ENCODE data around the gene CHMP1B. TPM values are rescaled to one million over a fixed set of nuclear protein-coding genes. Genes with fewer than 3 reads are reported as not detected.

Gene CHMP1B
- total RNA-seq, 4 donors from 2014 or later: 42.0 to 58.6 (median 49.7) TPM

GRCh38 chr18:11862468-11863137 is 11.4 kb downstream of the CHMP1B start:
- no peak overlapping the region for H3K27ac ChIP-seq (replicated peaks in 1 of 4)
- H3K4me3 ChIP-seq: no peak overlapping the region
- peaks cover 0 to 10% (median 6%) of the 10 kb centered on the region in 4 donors for H3K4me1 ChIP-seq
- no peak for TF ChIP-seq EP300 (IDR thresholded peaks at IDR 0.05)
- TF ChIP-seq CTCF (IDR thresholded peaks at IDR 0.05): no peak
- no peak for TF ChIP-seq POLR2AphosphoS5 (IDR thresholded peaks at IDR 0.05)
- no peak for TF ChIP-seq POLR2A (IDR thresholded peaks at IDR 0.05; ENCODE audit: low read depth)
- DNase-seq (ENCODE audit: extremely low spot score): no peak
- 89% methylated on average over 5 of the region's 6 CpGs for WGBS
- no peaks in the 10 kb centered on the region for H3K9me3 ChIP-seq
- H3K27me3 ChIP-seq: no peaks in the 10 kb centered on the region
- peaks cover 0 to 6% (median 0%) of the 10 kb centered on the region in 4 donors for H3K36me3 ChIP-seq
- intact Hi-C loops (cut with DNase I): no loop called here

GRCh38 chr18:11864471-11864870 is 13.3 kb downstream of the CHMP1B start:
- H3K36me3 ChIP-seq: peaks cover 0 to 16% (median 3%) of the 10 kb centered on the region in 4 donors
- H3K4me1 ChIP-seq: no peaks in the 10 kb centered on the region
- TF ChIP-seq CTCF (IDR thresholded peaks at IDR 0.05): no peak
- no peak for TF ChIP-seq POLR2A (IDR thresholded peaks at IDR 0.05; ENCODE audit: low read depth)
- no peak for TF ChIP-seq EP300 (IDR thresholded peaks at IDR 0.05)
- no peak for TF ChIP-seq POLR2AphosphoS5 (IDR thresholded peaks at IDR 0.05)
- no peak overlapping the region for H3K27ac ChIP-seq (replicated peaks in 1 of 4)
- H3K4me3 ChIP-seq: no peak overlapping the region
- no peaks in the 10 kb centered on the region for H3K27me3 ChIP-seq
- intact Hi-C loops (cut with DNase I): no loop called here
- no peak for DNase-seq (ENCODE audit: extremely low spot score)
- no peaks in the 10 kb centered on the region for H3K9me3 ChIP-seq
- WGBS: 70% methylated on average over 2 of the region's 2 CpGs

- TF ChIP-seq EP300 (IDR thresholded peaks at IDR 0.05) (no peak), POLR2A (IDR thresholded peaks at IDR 0.05; ENCODE audit: low read depth) (no peak), CTCF (IDR thresholded peaks at IDR 0.05) (no peak), POLR2AphosphoS5 (IDR thresholded peaks at IDR 0.05) (no peak)
- Histone ChIP-seq H3K4me1 (no peaks in the 10 kb centered on the region), H3K27me3 (no peaks in the 10 kb centered on the region), H3K36me3 (peaks cover 0 to 19% (median 3%) of the 10 kb centered on the region in 4 donors), H3K9me3 (no peaks in the 10 kb centered on the region), H3K27ac (replicated peaks in 1 of 4) (no peak overlapping the region), H3K4me3 (no peak overlapping the region)
- no peak for DNase-seq (ENCODE audit: extremely low spot score)
- intact Hi-C loops (cut with DNase I): no loop called here
- WGBS: 89% methylated on average over 12 of the region's 12 CpGs
Measured at GRCh38 chr18:11865071-11865470, 13.9 kb downstream of the CHMP1B start.

- WGBS: 78% methylated on average over 10 of the region's 10 CpGs
- Histone ChIP-seq H3K4me3 (no peak overlapping the region), H3K27ac (replicated peaks in 1 of 4) (no peak overlapping the region), H3K9me3 (no peaks in the 10 kb centered on the region), H3K27me3 (no peaks in the 10 kb centered on the region), H3K36me3 (peaks cover 0 to 19% (median 3%) of the 10 kb centered on the region in 4 donors), H3K4me1 (no peaks in the 10 kb centered on the region)
- no peak for DNase-seq (ENCODE audit: extremely low spot score)
- intact Hi-C loops (cut with DNase I): no loop called here
- TF ChIP-seq CTCF (IDR thresholded peaks at IDR 0.05) (no peak), EP300 (IDR thresholded peaks at IDR 0.05) (no peak), POLR2AphosphoS5 (IDR thresholded peaks at IDR 0.05) (no peak), POLR2A (IDR thresholded peaks at IDR 0.05; ENCODE audit: low read depth) (no peak)
Measured at GRCh38 chr18:11866329-11866728, 15.1 kb downstream of the CHMP1B start.

GRCh38 chr18:11866764-11867163 is 15.6 kb downstream of the CHMP1B start:
- H3K9me3 ChIP-seq: no peaks in the 10 kb centered on the region
- no peak for DNase-seq (ENCODE audit: extremely low spot score)
- no peak overlapping the region for H3K4me3 ChIP-seq
- 67% methylated on average over 5 of the region's 5 CpGs for WGBS
- no peaks in the 10 kb centered on the region for H3K27me3 ChIP-seq
- no peak overlapping the region for H3K27ac ChIP-seq (replicated peaks in 1 of 4)
- H3K36me3 ChIP-seq: peaks cover 0 to 19% (median 3%) of the 10 kb centered on the region in 4 donors
- H3K4me1 ChIP-seq: no peaks in the 10 kb centered on the region
- TF ChIP-seq EP300 (IDR thresholded peaks at IDR 0.05): no peak
- TF ChIP-seq POLR2AphosphoS5 (IDR thresholded peaks at IDR 0.05): no peak
- no peak for TF ChIP-seq CTCF (IDR thresholded peaks at IDR 0.05)
- no peak for TF ChIP-seq POLR2A (IDR thresholded peaks at IDR 0.05; ENCODE audit: low read depth)
- intact Hi-C loops (cut with DNase I): no loop called here

Data from esophagus muscularis mucosa (tissue), 4 donors.